Measurements from ENCODE around the gene MIB2. TPM values are rescaled to one million over a fixed set of nuclear protein-coding genes. Genes with fewer than 3 reads are reported as not detected.

Gene MIB2
- total RNA-seq, 4 donors from 2014 or later, result 117 to 216 (median 138) TPM

GRCh38 chr1:1619917-1620361 is 4.6 kb downstream of the MIB2 start:
- TF ChIP-seq POLR2A (IDR thresholded peaks at IDR 0.05) (no peak), CTCF (IDR thresholded peaks at IDR 0.05) (no peak)
- no peak overlapping the region for H3K4me3 ChIP-seq (ENCODE audit: low read depth, poor library complexity, severe bottlenecking)
- 82 to 95% methylated on average over 8 to 14 of the region's 14 CpGs for WGBS, 2 donors
- intact Hi-C loops (cut with DNase I; ENCODE audit: low total_unique reads), result no loop called here
- DNase-seq (ENCODE audit: low spot score in 2 of 2), result no peak

GRCh38 chr1:1620433-1621139 is 5.3 kb downstream of the MIB2 start:
- no peak for DNase-seq (ENCODE audit: low spot score in 2 of 2)
- 84 to 86% methylated on average over 12 to 16 of the region's 16 CpGs for WGBS, 2 donors
- intact Hi-C loops (cut with DNase I; ENCODE audit: low total_unique reads), result no loop called here
- TF ChIP-seq CTCF (IDR thresholded peaks at IDR 0.05) (no peak), POLR2A (IDR thresholded peaks at IDR 0.05) (no peak)
- no peak overlapping the region for H3K4me3 ChIP-seq (ENCODE audit: low read depth, poor library complexity, severe bottlenecking)

GRCh38 chr1:1621173-1622009 is 6.1 kb downstream of the MIB2 start:
- DNase-seq (ENCODE audit: low spot score in 2 of 2), result no peak

GRCh38 chr1:1622010-1622787 is 6.9 kb downstream of the MIB2 start:
- H3K4me3 ChIP-seq (ENCODE audit: low read depth, poor library complexity, severe bottlenecking), result no peak overlapping the region
- 77 to 82% methylated on average over 20 to 21 of the region's 21 CpGs for WGBS, 2 donors
- TF ChIP-seq POLR2A (IDR thresholded peaks at IDR 0.05), result no peak
- TF ChIP-seq CTCF (IDR thresholded peaks at IDR 0.05), result no peak
- no peak for DNase-seq (ENCODE audit: low spot score in 2 of 2)
- intact Hi-C loops (cut with DNase I; ENCODE audit: low total_unique reads), result no loop called here

More at GRCh38 chr1:1621173-1622009, 6.1 kb downstream of the MIB2 start:
- no peak for TF ChIP-seq CTCF (IDR thresholded peaks at IDR 0.05)
- TF ChIP-seq POLR2A (IDR thresholded peaks at IDR 0.05), result no peak
- WGBS, 2 donors, result 86 to 88% methylated on average over 13 to 24 of the region's 31 CpGs
- intact Hi-C loops (cut with DNase I; ENCODE audit: low total_unique reads), result no loop called here
- H3K4me3 ChIP-seq (ENCODE audit: low read depth, poor library complexity, severe bottlenecking), result no peak overlapping the region

GRCh38 chr1:1622788-1623094 is 7.4 kb downstream of the MIB2 start:
- no peak overlapping the region for H3K4me3 ChIP-seq (ENCODE audit: low read depth, poor library complexity, severe bottlenecking)
- 88 to 94% methylated on average over 10 to 17 of the region's 17 CpGs for WGBS, 2 donors
- intact Hi-C loops (cut with DNase I; ENCODE audit: low total_unique reads), result no loop called here
- TF ChIP-seq POLR2A (IDR thresholded peaks at IDR 0.05), result no peak
- no peak for TF ChIP-seq CTCF (IDR thresholded peaks at IDR 0.05)
- DNase-seq (ENCODE audit: low spot score in 2 of 2), result no peak

Measured in lower leg skin (tissue), 4 donors.